ENCODE data around the gene OR10A5. TPM values are rescaled to one million over a fixed set of nuclear protein-coding genes. Genes with fewer than 3 reads are reported as not detected.

The OR10A5 gene
- total and polyA plus RNA-seq, 9 of the 15 experiments (the other 6 are each of a cell fraction or from before 2014, with no cell fraction given): 0.14 TPM; not detected in 8

- ATAC-seq (no peak), DNase-seq (ENCODE audit: extremely low read depth in 1 of 4, low spot score in 3 of 4) (no peak), FAIRE-seq (no peak)
- intact Hi-C loops (cut with micrococcal nuclease) (no loop called here), in situ Hi-C loops (cut with MboI) (no loop called here)
- POLR2A ChIA-PET: no interaction called here
- H3K4me1 ChIP-seq (replicated peaks in 1 of 2; ENCODE audit: control insufficient read depth in 2 of 2, insufficient read depth in 2 of 2, low read length in 2 of 2): no peaks in the 10 kb centered on the region
- H3K9ac ChIP-seq (ENCODE audit: insufficient read depth in 1 of 2, low read depth in 2 of 2, low read length in 2 of 2): no peak overlapping the region
- no peaks in the 10 kb centered on the region for H3K79me2 ChIP-seq (ENCODE audit: control insufficient read depth, insufficient read depth, low read length)
- H3K4me3 ChIP-seq: no peak overlapping the region
- no peaks in the 10 kb centered on the region for H3K36me3 ChIP-seq (ENCODE audit: control insufficient read depth, insufficient read depth, low read length)
- no peaks in the 10 kb centered on the region for H4K20me1 ChIP-seq (replicated peaks; ENCODE audit: control insufficient read depth, insufficient read depth, low read length)
- no peak overlapping the region for H3K27ac ChIP-seq (ENCODE audit: extremely low read depth, low read depth, low read length)
- no TSS peak for BruUV-seq (replicated peaks)
- no peaks in the 10 kb centered on the region for H3K9me3 ChIP-seq (replicated peaks; ENCODE audit: control insufficient read depth, insufficient read depth, low read depth, low read length)
- no peak overlapping the region for H2AFZ ChIP-seq (ENCODE audit: low read depth, low read length)
- H3K9me1 ChIP-seq (ENCODE audit: control insufficient read depth, insufficient read depth, low read length): no peaks in the 10 kb centered on the region
- CTCF ChIA-PET (ENCODE audit: low intra/inter-chr PET ratio): no interaction called here
- H3K27me3 ChIP-seq (ENCODE audit: control insufficient read depth in 2 of 2, insufficient read depth in 2 of 2, low read length in 2 of 2): no peaks in the 10 kb centered on the region
- H3K4me2 ChIP-seq (ENCODE audit: insufficient read depth, low read length): no peak overlapping the region
- no peak for TF ChIP-seq MYC (IDR thresholded peaks at IDR 0.05; ENCODE audit: low read depth, low read length)
- TF ChIP-seq MYC (CRISPR knock-in tag; IDR thresholded peaks at IDR 0.05; ENCODE audit: borderline replicate concordance, low read depth): no peak
- TF ChIP-seq MTA1 (IDR thresholded peaks at IDR 0.05; ENCODE audit: borderline replicate concordance): no peak
- TF ChIP-seq ELF1 (tag; IDR thresholded peaks at IDR 0.05): no peak
- TF ChIP-seq NR1H2 (CRISPR knock-in tag; IDR thresholded peaks at IDR 0.05): no peak
- TF ChIP-seq TEAD2 (tag; IDR thresholded peaks at IDR 0.05): no peak
- TF ChIP-seq POLR2B (IDR thresholded peaks at IDR 0.05; ENCODE audit: low read depth, partially characterized antibody): no peak
- TF ChIP-seq KLF16 (IDR thresholded peaks at IDR 0.05): no peak
- no peak for TF ChIP-seq FOXA1 (IDR thresholded peaks at IDR 0.05; ENCODE audit: borderline replicate concordance)
- no peak for TF ChIP-seq CTCF (IDR thresholded peaks at IDR 0.05 in 2 of 3, conservative IDR thresholded peaks at IDR 0.05 in 1 of 3; ENCODE audit: insufficient read depth in 2 of 3, low read depth in 1 of 3, low read length in 3 of 3)
- TF ChIP-seq TAL1 (IDR thresholded peaks at IDR 0.05): no peak
- TF ChIP-seq KDM2B (CRISPR knock-in tag; IDR thresholded peaks at IDR 0.05): no peak
- TF ChIP-seq PRMT5 (CRISPR knock-in tag; IDR thresholded peaks at IDR 0.05): no peak
- no peak for TF ChIP-seq DLX4 (CRISPR knock-in tag; IDR thresholded peaks at IDR 0.05)
- TF ChIP-seq ZNF324 (CRISPR knock-in tag; IDR thresholded peaks at IDR 0.05): no peak
- no peak for TF ChIP-seq E2F3 (CRISPR knock-in tag; IDR thresholded peaks at IDR 0.05)
- no peak for TF ChIP-seq TFAM (CRISPR knock-in tag; conservative IDR thresholded peaks at IDR 0.05)
- no peak for TF ChIP-seq KLF10 (CRISPR knock-in tag; IDR thresholded peaks at IDR 0.05)
- TF ChIP-seq HDGF (IDR thresholded peaks at IDR 0.05): no peak
- no peak for TF ChIP-seq ZNF609 (CRISPR knock-in tag; IDR thresholded peaks at IDR 0.05; ENCODE audit: borderline replicate concordance)
These were observed 48.6 kb downstream of the OR10A5 start for GRCh38 chr11:6894097-6894496.

All from K562 (cell line).